Central memory CD8-positive, alpha-beta T cell (primary cell): ENCODE measurements around the gene IPP.
A peak's percentile ranks its signal among the peaks of the same experiment; 100 is the strongest.

Source experiments
- ATAC-seq: fragments of 150-1000 bp; cut with Tn5 transposase; replicated peaks from 2 replicates; pipeline ENCODE4 v1.10.0; 2022; ENCODE audit warnings: mild to moderate bottlenecking, moderate FRiP score, moderate number of reproducible peaks; ENCODE audit not compliant: poor library complexity, severe bottlenecking; ENCODE audit errors: extremely low read depth
- DNase-seq, 2 donors: peaks; one replicate each; pipeline ENCODE4 v3.0.0; 2021; ENCODE audit warnings: low spot score in 2 of 2
- H3K27ac Mint-ChIP-seq: one replicate; pipeline ENCODE4 v1.8.0; 2022; ENCODE audit warnings: low read depth, mild to moderate bottlenecking, moderate library complexity, mixed read lengths
- H3K27me3 Mint-ChIP-seq: one replicate; pipeline ENCODE4 v1.8.0; 2022; ENCODE audit warnings: mixed read lengths
- H3K36me3 Mint-ChIP-seq: one replicate; pipeline ENCODE4 v1.8.0; 2022; ENCODE audit warnings: mild to moderate bottlenecking, moderate library complexity, mixed read lengths; ENCODE audit not compliant: insufficient read depth
- H3K4me1 Mint-ChIP-seq: one replicate; pipeline ENCODE4 v1.8.0; 2022; ENCODE audit warnings: mixed read lengths
- H3K4me3 Mint-ChIP-seq: one replicate; pipeline ENCODE4 v1.8.0; 2022; ENCODE audit warnings: mild to moderate bottlenecking, moderate library complexity, mixed read lengths
- H3K9me3 Mint-ChIP-seq: one replicate; pipeline ENCODE4 v1.8.0; 2022; ENCODE audit warnings: mixed read lengths

IPP gene

GRCh38 chr1:45750298-45751038 is at the start of gene IPP:
Gene IPP (minus strand): TSS chr1:45750653. CDS start chr1:45746411, 4,242 bp downstream.
- ATAC-seq: peak; percentile 90
- H3K4me1 Mint-ChIP-seq: peaks cover 8% of the 10 kb centered on the region
- peak; percentile 82 to 90 for DNase-seq

GRCh38 chr1:45796946-45797345 is 46.5 kb upstream of the IPP start:
- H3K4me1 Mint-ChIP-seq: no peaks in the 10 kb centered on the region
- no peaks in the 10 kb centered on the region for H3K9me3 Mint-ChIP-seq
- DNase-seq (no peak), ATAC-seq (no peak)
- no peak overlapping the region for H3K4me3 Mint-ChIP-seq
- peaks cover 19% of the 10 kb centered on the region for H3K27me3 Mint-ChIP-seq
- no peaks in the 10 kb centered on the region for H3K36me3 Mint-ChIP-seq
- H3K27ac Mint-ChIP-seq: no peak overlapping the region

More at GRCh38 chr1:45750298-45751038, at the start of gene IPP:
- Mint-ChIP-seq H3K36me3 (peaks cover 19% of the 10 kb centered on the region), H3K4me3 (peak within 1 kb of the TSS; percentile 99), H3K27me3 (no peaks in the 10 kb centered on the region), H3K9me3 (no peaks in the 10 kb centered on the region), H3K27ac (peak within 1 kb of the TSS; percentile 100)

GRCh38 chr1:45796381-45796780 is 45.9 kb upstream of the IPP start:
- Mint-ChIP-seq H3K9me3 (no peaks in the 10 kb centered on the region), H3K4me3 (no peak overlapping the region), H3K27me3 (peaks cover 19% of the 10 kb centered on the region), H3K27ac (no peak overlapping the region), H3K36me3 (no peaks in the 10 kb centered on the region), H3K4me1 (no peaks in the 10 kb centered on the region)
- no peak for ATAC-seq
- no peak for DNase-seq

GRCh38 chr1:45793942-45794604 is 43.6 kb upstream of the IPP start:
- Mint-ChIP-seq H3K27ac (no peak overlapping the region), H3K27me3 (peaks cover 19% of the 10 kb centered on the region), H3K4me3 (no peak overlapping the region), H3K9me3 (no peaks in the 10 kb centered on the region), H3K36me3 (no peaks in the 10 kb centered on the region), H3K4me1 (no peaks in the 10 kb centered on the region)
- no peak for DNase-seq
- ATAC-seq: no peak

GRCh38 chr1:45792744-45793143 is 42.3 kb upstream of the IPP start:
- ATAC-seq: no peak
- Mint-ChIP-seq H3K9me3 (no peaks in the 10 kb centered on the region), H3K27ac (no peak overlapping the region), H3K4me1 (no peaks in the 10 kb centered on the region), H3K4me3 (no peak overlapping the region), H3K27me3 (peaks cover 24% of the 10 kb centered on the region), H3K36me3 (no peaks in the 10 kb centered on the region)
- DNase-seq: no peak

GRCh38 chr1:45789601-45790000 is 39.1 kb upstream of the IPP start:
- H3K36me3 Mint-ChIP-seq: no peaks in the 10 kb centered on the region
- no peak overlapping the region for H3K4me3 Mint-ChIP-seq
- peaks cover 23% of the 10 kb centered on the region for H3K27me3 Mint-ChIP-seq
- no peaks in the 10 kb centered on the region for H3K9me3 Mint-ChIP-seq
- H3K4me1 Mint-ChIP-seq: peaks cover 10% of the 10 kb centered on the region
- no peak for DNase-seq
- ATAC-seq: no peak
- no peak overlapping the region for H3K27ac Mint-ChIP-seq

- H3K27ac Mint-ChIP-seq: no peak overlapping the region
- H3K4me3 Mint-ChIP-seq: no peak overlapping the region
- H3K27me3 Mint-ChIP-seq: peaks cover 13% of the 10 kb centered on the region
- no peaks in the 10 kb centered on the region for H3K9me3 Mint-ChIP-seq
- DNase-seq (no peak), ATAC-seq (no peak)
- no peaks in the 10 kb centered on the region for H3K36me3 Mint-ChIP-seq
- peaks cover 10% of the 10 kb centered on the region for H3K4me1 Mint-ChIP-seq
Measured at GRCh38 chr1:45787905-45788304, 37.5 kb upstream of the IPP start.

GRCh38 chr1:45785583-45785982 is 35.1 kb upstream of the IPP start:
- H3K9me3 Mint-ChIP-seq: no peaks in the 10 kb centered on the region
- no peaks in the 10 kb centered on the region for H3K36me3 Mint-ChIP-seq
- DNase-seq (peak in 1 of 2 donors; percentile 12), ATAC-seq (peak; percentile 97)
- peaks cover 10% of the 10 kb centered on the region for H3K4me1 Mint-ChIP-seq
- H3K4me3 Mint-ChIP-seq: peak overlapping the region; percentile 65
- peaks cover 22% of the 10 kb centered on the region for H3K27me3 Mint-ChIP-seq
- no peak overlapping the region for H3K27ac Mint-ChIP-seq

- Mint-ChIP-seq H3K4me3 (no peak overlapping the region), H3K27me3 (peaks cover 3% of the 10 kb centered on the region), H3K27ac (no peak overlapping the region), H3K9me3 (no peaks in the 10 kb centered on the region), H3K4me1 (no peaks in the 10 kb centered on the region), H3K36me3 (no peaks in the 10 kb centered on the region)
- DNase-seq (no peak), ATAC-seq (no peak)
Measured at GRCh38 chr1:45775794-45776193, 25.3 kb upstream of the IPP start.

GRCh38 chr1:45772971-45773370 is 22.5 kb upstream of the IPP start:
- H3K27me3 Mint-ChIP-seq: no peaks in the 10 kb centered on the region
- no peak overlapping the region for H3K4me3 Mint-ChIP-seq
- ATAC-seq: no peak
- H3K36me3 Mint-ChIP-seq: no peaks in the 10 kb centered on the region
- no peaks in the 10 kb centered on the region for H3K4me1 Mint-ChIP-seq
- no peak overlapping the region for H3K27ac Mint-ChIP-seq
- no peaks in the 10 kb centered on the region for H3K9me3 Mint-ChIP-seq
- no peak for DNase-seq

GRCh38 chr1:45769261-45769932 is 18.9 kb upstream of the IPP start:
- no peak overlapping the region for H3K4me3 Mint-ChIP-seq
- H3K27me3 Mint-ChIP-seq: no peaks in the 10 kb centered on the region
- H3K27ac Mint-ChIP-seq: no peak overlapping the region
- ATAC-seq (no peak), DNase-seq (no peak)
- H3K9me3 Mint-ChIP-seq: no peaks in the 10 kb centered on the region
- no peaks in the 10 kb centered on the region for H3K4me1 Mint-ChIP-seq
- H3K36me3 Mint-ChIP-seq: no peaks in the 10 kb centered on the region

GRCh38 chr1:45767035-45767434 is 16.6 kb upstream of the IPP start:
- H3K9me3 Mint-ChIP-seq: no peaks in the 10 kb centered on the region
- H3K27ac Mint-ChIP-seq: no peak overlapping the region
- H3K4me3 Mint-ChIP-seq: no peak overlapping the region
- ATAC-seq: no peak
- peaks cover 3% of the 10 kb centered on the region for H3K27me3 Mint-ChIP-seq
- H3K36me3 Mint-ChIP-seq: no peaks in the 10 kb centered on the region
- DNase-seq: no peak
- H3K4me1 Mint-ChIP-seq: no peaks in the 10 kb centered on the region
